GM12872 (cell line): ENCODE data around the gene SYN1.

Experiments used
- CTCF ChIP-seq: IDR thresholded peaks from 3 replicates; pipeline ENCODE4 v1.5.1; 2011; ENCODE audit warnings: low read depth, mild to moderate bottlenecking, low read length, moderate library complexity; ENCODE audit not compliant: insufficient read depth

SYN1 gene

GRCh38 chrX:47568656-47569295, 50.9 kb downstream of the SYN1 start:
- peak; percentile 59 for TF ChIP-seq CTCF

DNA sequence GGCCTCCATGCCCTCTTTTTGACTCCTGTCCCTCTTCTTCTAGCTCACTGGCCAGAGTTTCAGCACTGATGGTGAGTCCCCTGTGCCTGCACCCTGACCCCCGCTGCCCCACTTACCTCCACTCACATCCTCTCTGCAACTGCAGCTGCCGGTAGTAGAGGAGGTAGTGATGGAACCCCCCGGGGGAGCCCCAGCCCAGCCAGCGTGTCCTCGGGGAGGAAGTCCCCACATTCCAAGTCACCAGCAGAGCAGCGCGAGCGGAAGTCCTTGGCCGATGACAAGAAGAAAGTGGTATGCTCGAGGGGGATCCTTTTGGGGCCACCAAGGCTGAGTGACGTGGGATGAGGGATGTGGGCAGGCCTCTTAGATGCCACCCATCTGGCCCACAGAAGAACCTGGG, 52.8 kb downstream of the SYN1 start:
- TF ChIP-seq CTCF = no peak

- TF ChIP-seq CTCF = no peak
Observed at GRCh38 chrX:47564438-47565085, 55.1 kb downstream of the SYN1 start.

DNA sequence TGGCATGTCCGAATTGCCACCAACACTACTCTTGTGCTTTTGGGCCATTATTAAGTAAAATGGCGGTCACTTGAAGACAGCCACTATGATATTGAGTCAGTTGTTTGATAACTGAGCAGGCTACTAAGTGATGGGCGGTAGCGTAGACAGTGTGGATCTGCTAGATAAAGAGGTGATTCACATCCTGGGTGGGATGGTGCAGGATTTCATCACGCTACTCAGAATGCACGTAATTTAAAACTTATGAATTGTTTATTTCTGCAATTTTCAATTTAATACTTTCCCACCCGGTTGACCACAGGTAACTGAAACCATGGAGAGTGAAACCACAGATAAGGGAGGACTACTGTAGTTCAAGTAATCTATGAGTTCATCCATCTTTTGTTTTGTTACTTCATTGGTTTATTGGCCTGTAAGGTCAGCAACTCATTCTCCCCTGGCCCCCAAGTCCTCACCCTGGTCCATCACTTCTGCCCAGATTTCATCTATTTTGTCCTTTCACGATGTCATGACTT, 55.8 kb downstream of the SYN1 start:
- no peak for TF ChIP-seq CTCF

GRCh38 chrX:47562615-47563243, 56.9 kb downstream of the SYN1 start:
- TF ChIP-seq CTCF = peak; percentile 39; the same call in 1 of the 3 replicates

- TF ChIP-seq CTCF = no peak
Observed at GRCh38 chrX:47561659-47562151, 58.0 kb downstream of the SYN1 start.

- no peak for TF ChIP-seq CTCF
Observed at GRCh38 chrX:47560934-47561658, 58.6 kb downstream of the SYN1 start, which contains the start of gene ARAF. TSS of gene ARAF (plus strand) at chrX:47561205. CDS start at chrX:47562968, 1,763 bp downstream.
